Thymus (tissue), 11 donors: ENCODE measurements around the gene BBX. TPM values are rescaled to one million over a fixed set of nuclear protein-coding genes. Genes with fewer than 3 reads are reported as not detected.
"Not testable (repeated sequence)": the region's sequence is repeated elsewhere in the genome, so short reads cannot be mapped to it uniquely, and the experiment has no call there.

Experiments used
- DNase-seq, 9 donors: peaks; one replicate each; pipeline ENCODE4 v3.0.0-alpha.2; 2013; ENCODE audit warnings: low spot score in 9 of 9, low read depth in 6 of 9, missing footprints in 1 of 9
- H3K27ac ChIP-seq, 2 donors: one replicate each; pipeline ENCODE4 v1.5.1; 2013; ENCODE audit warnings: control low read depth in 1 of 2, low read depth in 1 of 2, low read length in 1 of 2, mild to moderate bottlenecking in 1 of 2, moderate library complexity in 1 of 2
- H3K27me3 ChIP-seq, 2 donors: one replicate each; pipeline ENCODE4 v1.5.1; 2013; ENCODE audit warnings: low read length in 1 of 2; ENCODE audit not compliant: control insufficient read depth in 2 of 2, insufficient read depth in 1 of 2
- H3K36me3 ChIP-seq, 2 donors: one replicate each; pipeline ENCODE4 v1.5.1; 2013; ENCODE audit warnings: low read length in 1 of 2, mild to moderate bottlenecking in 1 of 2, moderate library complexity in 1 of 2; ENCODE audit not compliant: control insufficient read depth in 2 of 2, insufficient read depth in 2 of 2
- H3K4me1 ChIP-seq, 2 donors: one replicate each; pipeline ENCODE4 v1.5.1; 2013; ENCODE audit warnings: low read length in 2 of 2; ENCODE audit not compliant: control insufficient read depth in 2 of 2, insufficient read depth in 2 of 2
- H3K4me3 ChIP-seq, 2 donors: one replicate each; pipeline ENCODE4 v1.5.1; 2013; ENCODE audit warnings: low read length in 2 of 2, control low read depth in 1 of 2, mild to moderate bottlenecking in 1 of 2
- H3K9me3 ChIP-seq, 2 donors: one replicate each; pipeline ENCODE4 v1.5.1; 2013; ENCODE audit warnings: low read length in 1 of 2, mild to moderate bottlenecking in 1 of 2; ENCODE audit not compliant: control insufficient read depth in 2 of 2, insufficient read depth in 1 of 2
- WGBS: extraction: QIAGEN DNeasy Blood & Tissue Kit; methylation state at CpG from one replicate; pipeline ENCODE4 v1.1.7; 2013; 5-methylcytosine and 5-hydroxymethylcytosine counted together
- polyA plus RNA-seq: library from polyadenylated mRNA; stranded (reverse); fragments of 200-250 nt; gene quantifications from one replicate; pipeline ENCODE4 v1.2.3, GENCODE V29; 2013
- total RNA-seq: library from RNA; stranded (reverse); fragments of 120-200 nt; gene quantifications from one replicate; pipeline ENCODE4 v1.2.4, GENCODE V29; 2013
- donor health status: healthy.

The BBX gene
- total and polyA plus RNA-seq, 2 donors: 8.9 to 31.3 TPM

DNA sequence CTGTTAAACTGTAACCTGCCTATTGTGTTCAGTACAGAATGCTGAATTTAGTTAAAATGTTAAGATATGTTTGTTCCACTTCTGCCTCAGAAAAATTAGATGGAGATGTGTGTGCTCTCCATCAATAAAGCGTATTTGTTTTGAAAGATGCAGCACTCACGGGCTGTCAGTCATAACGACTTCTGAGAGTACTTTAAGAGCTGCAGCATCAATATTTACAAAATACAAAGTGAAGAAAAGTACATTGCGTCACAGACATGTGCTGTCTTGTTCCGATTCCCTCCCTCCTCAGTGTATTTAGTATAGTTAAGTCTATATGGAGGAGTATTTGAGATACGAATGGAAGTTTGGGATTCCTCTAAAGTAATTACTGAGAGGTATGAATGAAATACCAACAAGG lies 166.6 kb downstream of the BBX start:
- H3K4me3 ChIP-seq: no peak overlapping the region
- H3K9me3 ChIP-seq: no peaks in the 10 kb centered on the region
- no peaks in the 10 kb centered on the region for H3K36me3 ChIP-seq
- DNase-seq: no peak
- H3K27ac ChIP-seq: no peak overlapping the region
- no peaks in the 10 kb centered on the region for H3K27me3 ChIP-seq
- peaks cover 5 to 7% of the 10 kb centered on the region in 2 donors for H3K4me1 ChIP-seq
- WGBS: 96% methylated on average over 6 of the region's 6 CpGs

DNA sequence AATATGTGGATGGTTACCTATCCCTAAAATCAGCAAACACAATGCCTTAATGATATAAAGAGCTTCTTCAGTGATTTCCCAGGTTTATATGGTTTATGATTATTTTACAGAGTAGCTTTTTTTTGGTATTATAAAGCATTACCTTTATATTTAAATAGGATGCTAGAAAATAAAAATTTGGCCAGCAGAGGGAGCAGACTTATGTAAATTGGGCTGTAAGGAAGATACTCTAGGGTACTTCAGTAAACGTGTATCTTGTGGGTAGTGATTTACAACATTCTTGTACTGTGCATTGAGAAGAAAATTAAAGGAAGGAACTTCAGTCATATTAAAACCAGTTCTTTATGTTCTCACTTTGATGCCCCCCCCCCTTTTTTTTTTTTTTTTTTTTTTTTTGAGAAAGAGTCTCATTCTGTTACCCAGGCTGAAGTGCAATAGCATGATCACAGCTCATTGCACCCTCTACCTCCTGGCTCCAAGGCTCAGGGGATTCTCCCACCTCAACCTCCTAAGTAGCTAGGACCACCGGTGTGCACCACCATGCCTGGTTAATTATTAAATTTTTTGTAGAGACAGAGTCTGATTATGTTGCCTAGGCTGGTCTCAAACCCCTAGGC lies 167.9 kb downstream of the BBX start:
- Histone ChIP-seq H3K4me3 (no peak overlapping the region), H3K4me1 (no peaks in the 10 kb centered on the region), H3K9me3 (no peaks in the 10 kb centered on the region), H3K27me3 (no peaks in the 10 kb centered on the region), H3K27ac (no peak overlapping the region), H3K36me3 (no peaks in the 10 kb centered on the region)
- peak in 8 of 9 donors; percentile 25 to 73 (median 44) for DNase-seq
- WGBS: 59% methylated on average over 2 of the region's 2 CpGs

DNA sequence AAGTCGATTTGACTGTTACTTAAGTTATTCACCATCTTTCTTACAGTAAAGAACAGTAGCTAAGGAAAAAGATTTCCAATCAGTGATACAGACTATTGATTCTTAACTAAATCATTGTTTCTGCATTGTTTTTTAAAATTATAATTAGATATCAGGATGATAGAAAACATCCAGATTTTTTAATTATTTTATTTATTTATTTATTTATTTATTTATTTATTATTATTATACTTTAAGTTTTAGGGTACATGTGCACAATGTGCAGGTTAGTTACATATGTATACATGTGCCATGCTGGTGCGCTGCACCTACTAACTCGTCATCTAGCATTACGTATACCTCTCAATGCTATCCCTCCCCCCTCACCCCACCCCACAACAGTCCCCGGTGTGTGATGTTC lies 169.2 kb downstream of the BBX start:
- over 99% methylated on average over 5 of the region's 5 CpGs for WGBS
- not testable (repeated sequence) for H3K9me3 ChIP-seq, H3K27ac ChIP-seq, H3K27me3 ChIP-seq, H3K4me1 ChIP-seq, H3K4me3 ChIP-seq, DNase-seq, H3K36me3 ChIP-seq

DNA sequence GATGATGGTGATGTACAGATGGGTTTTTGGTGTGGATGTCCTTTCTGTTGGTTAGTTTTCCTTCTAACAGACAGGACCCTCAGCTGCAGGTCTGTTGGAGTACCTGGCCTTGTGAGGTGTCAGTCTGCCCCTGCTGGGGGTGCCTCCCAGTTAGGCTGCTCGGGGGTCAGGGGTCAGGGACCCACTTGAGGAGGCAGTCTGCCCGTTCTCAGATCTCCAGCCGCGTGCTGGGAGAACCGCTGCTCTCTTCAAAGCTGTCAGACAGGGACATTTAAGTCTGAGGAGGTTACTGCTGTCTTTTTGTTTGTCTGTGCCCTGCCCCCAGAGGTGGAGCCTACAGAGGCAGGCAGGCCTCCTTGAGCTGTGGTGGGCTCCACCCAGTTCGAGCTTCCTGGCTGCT lies 174.6 kb downstream of the BBX start:
- DNase-seq, H3K4me3 ChIP-seq, H3K27me3 ChIP-seq, H3K9me3 ChIP-seq, H3K4me1 ChIP-seq, H3K27ac ChIP-seq, H3K36me3 ChIP-seq: not testable (repeated sequence)
- 67% methylated on average over 5 of the region's 6 CpGs for WGBS

DNA sequence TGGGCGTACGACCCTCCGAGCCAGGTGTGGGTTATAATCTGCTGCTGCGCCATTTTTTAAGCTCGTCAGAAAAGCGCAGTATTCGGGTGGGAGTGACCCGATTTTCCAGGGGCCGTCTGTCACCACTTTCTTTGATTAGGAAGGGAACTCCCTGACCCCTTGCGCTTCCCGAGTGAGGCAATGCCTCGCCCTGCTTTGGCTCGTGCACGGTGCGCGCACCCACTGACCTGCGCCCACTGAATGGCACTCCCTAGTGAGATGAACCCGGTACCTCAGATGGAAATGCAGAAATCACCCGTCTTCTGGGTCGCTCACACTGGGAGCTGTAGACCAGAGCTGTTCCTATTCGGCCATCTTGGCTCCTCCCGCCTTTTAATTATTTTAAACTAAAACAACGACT lies 175.1 kb downstream of the BBX start:
- H3K27me3 ChIP-seq, H3K36me3 ChIP-seq, H3K9me3 ChIP-seq, H3K4me1 ChIP-seq: not testable (repeated sequence)
- peak in 1 of 9 donors; percentile 29 for DNase-seq
- H3K27ac ChIP-seq: peak overlapping the region in 1 of 2 donors; percentile 15
- WGBS: 69% methylated on average over 23 of the region's 23 CpGs
- H3K4me3 ChIP-seq: peak overlapping the region; percentile 20 to 32

DNA sequence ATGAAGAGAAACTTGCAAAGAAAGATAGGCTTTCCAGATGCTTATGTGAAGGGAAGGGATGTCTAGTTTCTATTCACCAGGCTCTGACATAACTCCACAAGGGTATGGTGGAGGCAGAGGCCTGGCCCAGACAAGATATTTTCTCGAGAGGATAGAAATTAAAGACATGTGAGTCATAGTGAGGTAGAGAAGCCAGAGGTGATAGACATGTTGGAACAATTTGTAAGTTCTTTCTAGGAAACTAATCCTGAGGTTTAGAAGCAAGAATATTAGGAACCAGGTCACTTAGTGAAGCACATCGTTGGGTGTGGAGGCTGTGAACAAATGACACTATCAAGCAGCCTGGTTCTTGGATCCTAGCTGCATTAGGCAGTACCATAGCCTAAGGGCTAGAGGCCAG lies 176.9 kb downstream of the BBX start:
- DNase-seq: no peak
- Histone ChIP-seq H3K27me3 (no peaks in the 10 kb centered on the region), H3K27ac (no peak overlapping the region), H3K4me3 (no peak overlapping the region), H3K36me3 (no peaks in the 10 kb centered on the region), H3K9me3 (no peaks in the 10 kb centered on the region), H3K4me1 (no peaks in the 10 kb centered on the region)
- 89% methylated on average over 2 of the region's 2 CpGs for WGBS

DNA sequence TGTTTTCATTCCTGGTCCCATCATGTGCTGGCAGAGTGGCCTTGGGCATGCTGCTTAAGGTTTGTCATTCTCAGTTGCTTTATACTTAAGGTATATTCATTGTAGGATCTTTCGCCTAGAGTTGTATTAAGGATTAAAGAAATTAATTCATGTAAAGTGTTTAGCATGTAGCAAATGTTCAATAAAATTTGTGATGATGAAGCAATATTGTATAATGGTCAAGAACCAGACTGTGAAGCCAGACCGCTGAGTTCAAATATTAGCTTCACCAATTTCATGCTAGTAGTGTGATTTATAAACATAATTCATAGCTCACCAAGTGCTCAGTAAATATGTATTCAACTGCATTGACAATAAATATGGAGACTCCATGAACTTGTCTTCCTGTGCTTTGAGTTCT lies 178.5 kb downstream of the BBX start:
- DNase-seq: no peak
- no peak overlapping the region for H3K4me3 ChIP-seq
- no peak overlapping the region for H3K27ac ChIP-seq
- WGBS: over 99% methylated on average over 2 of the region's 2 CpGs
- no peaks in the 10 kb centered on the region for H3K27me3 ChIP-seq
- H3K4me1 ChIP-seq: no peaks in the 10 kb centered on the region
- H3K9me3 ChIP-seq: no peaks in the 10 kb centered on the region
- H3K36me3 ChIP-seq: no peaks in the 10 kb centered on the region

DNA sequence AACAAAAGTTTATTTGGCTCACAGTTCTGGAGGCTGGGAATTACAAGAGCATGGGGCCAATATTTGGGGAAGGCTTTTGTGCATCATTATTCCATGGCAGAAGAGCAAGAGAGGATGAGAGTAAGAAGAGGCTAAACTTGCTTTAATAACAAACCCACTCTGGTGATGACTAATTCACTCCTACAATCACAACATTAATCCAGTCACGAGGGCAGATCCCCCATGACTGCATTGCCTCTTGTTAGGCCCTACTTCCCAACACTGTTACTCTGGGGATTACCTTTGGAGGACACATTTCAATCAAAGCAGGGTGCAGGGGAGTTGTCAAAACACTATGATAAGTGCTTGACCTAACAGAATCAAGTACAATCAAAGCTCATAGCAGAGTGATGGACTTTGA lies 181.7 kb downstream of the BBX start:
- Histone ChIP-seq H3K36me3 (no peaks in the 10 kb centered on the region), H3K4me1 (no peaks in the 10 kb centered on the region), H3K27me3 (no peaks in the 10 kb centered on the region), H3K4me3 (no peak overlapping the region), H3K9me3 (no peaks in the 10 kb centered on the region), H3K27ac (no peak overlapping the region)
- DNase-seq: no peak
- WGBS: 98% methylated on average over 1 of the region's 1 CpG

DNA sequence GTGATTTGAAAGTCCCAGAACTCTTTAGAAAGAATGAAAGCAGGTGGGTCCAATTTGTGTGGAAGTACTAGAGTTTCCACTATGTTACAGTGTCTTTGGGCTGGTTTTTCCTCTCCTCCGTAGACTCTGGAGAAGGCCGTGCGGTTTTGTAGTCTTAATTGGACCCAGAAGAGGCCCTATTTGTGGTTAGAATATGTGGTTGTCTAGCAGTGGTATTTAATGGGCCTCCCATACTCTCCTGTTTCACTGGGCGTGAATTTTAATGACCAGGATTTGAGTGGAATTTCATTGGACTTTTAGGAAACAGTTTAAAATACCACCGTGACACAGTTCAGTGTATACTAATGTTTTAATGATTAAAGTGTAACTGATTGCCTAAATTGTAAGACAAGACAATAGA lies 182.3 kb downstream of the BBX start:
- DNase-seq: no peak
- H3K36me3 ChIP-seq: no peaks in the 10 kb centered on the region
- WGBS: 79% methylated on average over 5 of the region's 5 CpGs
- H3K4me1 ChIP-seq: no peaks in the 10 kb centered on the region
- no peaks in the 10 kb centered on the region for H3K9me3 ChIP-seq
- H3K4me3 ChIP-seq: no peak overlapping the region
- no peak overlapping the region for H3K27ac ChIP-seq
- no peaks in the 10 kb centered on the region for H3K27me3 ChIP-seq

DNA sequence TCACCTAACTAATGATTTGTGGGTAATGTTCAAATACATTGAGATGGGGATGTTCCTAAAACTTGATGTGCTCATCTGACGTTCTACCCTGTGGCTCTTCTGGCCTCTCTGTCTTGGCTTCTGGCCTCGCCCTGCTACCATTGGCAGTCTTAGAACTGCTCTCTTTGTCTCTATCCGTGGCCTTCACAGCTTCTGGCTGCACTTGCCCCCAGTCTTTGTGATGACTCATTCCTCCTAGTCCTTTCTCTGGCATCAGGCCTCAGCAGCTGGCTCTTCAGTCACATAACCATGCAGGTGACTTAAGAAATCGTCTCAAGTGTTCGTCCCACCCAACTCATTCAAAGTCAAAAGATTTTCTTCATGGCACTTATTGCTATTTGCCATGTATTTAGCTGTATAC lies 188.1 kb downstream of the BBX start:
- no peak overlapping the region for H3K4me3 ChIP-seq
- no peaks in the 10 kb centered on the region for H3K27me3 ChIP-seq
- WGBS: 94% methylated on average over 5 of the region's 5 CpGs
- H3K27ac ChIP-seq: no peak overlapping the region
- no peak for DNase-seq
- no peaks in the 10 kb centered on the region for H3K9me3 ChIP-seq
- H3K36me3 ChIP-seq: peaks cover 6 to 14% of the 10 kb centered on the region in 2 donors
- H3K4me1 ChIP-seq: no peaks in the 10 kb centered on the region
